ENCODE measurements around the gene TNN. TPM values are rescaled to one million over a fixed set of nuclear protein-coding genes. Genes with fewer than 3 reads are reported as not detected.
"Not testable (repeated sequence)": the region's sequence is repeated elsewhere in the genome, so short reads cannot be mapped to it uniquely, and the experiment has no call there.

TNN gene
- total RNA-seq (not detected), polyA plus RNA-seq (not detected), total RNA-seq (not detected)

GRCh38 chr1:175067362-175068106, at the start of gene TNN:
TSS of gene TNN (plus strand) at chr1:175067833. CDS start at chr1:175077419, 9,586 bp downstream.
- Mint-ChIP-seq H3K9me3 (no peaks in the 10 kb centered on the region), H3K27ac (no peak within 1 kb of the TSS), H3K36me3 (no peaks in the 10 kb centered on the region), H3K4me3 (no peak within 1 kb of the TSS), H3K4me1 (peaks cover 0 to 15% (median 6%) of the 10 kb centered on the region in 7 donors), H3K27me3 (peaks cover 4 to 34% (median 14%) of the 10 kb centered on the region in 5 donors)
- Histone ChIP-seq H3K27ac (ENCODE audit: low read depth, low read length) (no peak within 1 kb of the TSS), H3K4me1 (ENCODE audit: control insufficient read depth in 2 of 2, insufficient read depth in 2 of 2, low read length in 2 of 2) (no peaks in the 10 kb centered on the region), H3K4me3 (ENCODE audit: low read length) (no peak within 1 kb of the TSS), H3K9me3 (ENCODE audit: control insufficient read depth in 2 of 3, low read length in 3 of 3) (no peaks in the 10 kb centered on the region), H3K36me3 (ENCODE audit: control insufficient read depth in 2 of 3, insufficient read depth in 3 of 3, low read length in 3 of 3) (no peaks in the 10 kb centered on the region), H3K27me3 (ENCODE audit: control insufficient read depth in 2 of 2, insufficient read depth in 2 of 2, low read length in 2 of 2) (no peaks in the 10 kb centered on the region)
- intact Hi-C loops (cut with micrococcal nuclease) = no loop called here
- ATAC-seq (no peak), DNase-seq (no peak)
- ChIA-PET CTCF (no interaction called here), POLR2A (no interaction called here)

DNA sequence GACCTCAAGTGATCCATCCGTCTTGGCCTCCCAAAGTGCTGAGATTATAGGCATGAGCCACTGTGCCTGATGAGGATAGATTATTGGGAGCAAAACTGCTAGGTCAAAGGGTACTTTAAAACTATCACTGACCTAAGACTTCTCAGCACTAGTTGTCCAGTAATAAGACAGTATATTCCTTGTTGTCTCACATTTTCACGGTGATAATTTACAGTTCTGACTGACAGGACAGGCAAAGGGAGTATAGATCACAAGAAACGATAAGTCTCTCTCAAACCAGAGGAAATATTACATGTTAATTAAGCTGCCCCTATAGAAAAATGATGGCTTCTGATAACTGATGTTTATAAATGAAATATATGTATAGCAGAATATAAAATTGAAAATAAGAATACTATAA, 48.1 kb upstream of the TNN start:
- Histone ChIP-seq H3K4me1 (ENCODE audit: control insufficient read depth in 2 of 2, insufficient read depth in 2 of 2, low read length in 2 of 2) (peaks cover 6 to 12% of the 10 kb centered on the region in 2 donors), H3K4me3 (ENCODE audit: low read length) (no peak overlapping the region), H3K27ac (ENCODE audit: low read depth, low read length) (no peak overlapping the region), H3K9me3 (ENCODE audit: control insufficient read depth in 2 of 3, low read length in 3 of 3) (no peaks in the 10 kb centered on the region), H3K36me3 (ENCODE audit: control insufficient read depth in 2 of 3, insufficient read depth in 3 of 3, low read length in 3 of 3) (peaks cover 7 to 43% (median 10%) of the 10 kb centered on the region in 3 experiments), H3K27me3 (ENCODE audit: control insufficient read depth in 2 of 2, insufficient read depth in 2 of 2, low read length in 2 of 2) (no peaks in the 10 kb centered on the region)
- no peaks in the 10 kb centered on the region for H3K27me3 Mint-ChIP-seq
- DNase-seq = no peak
- intact Hi-C loops (cut with micrococcal nuclease) = no loop called here
- no peak overlapping the region for H3K4me3 Mint-ChIP-seq
- H3K4me1 Mint-ChIP-seq = peaks cover 32 to 41% (median 38%) of the 10 kb centered on the region in 7 donors
- ChIA-PET POLR2A (interaction anchor here (2.3 kb wide), 1 partner anchor 19 kb away, joined by 7 read pairs; no protein-coding TSS in a partner anchor), CTCF (interaction anchor here (0.6 kb wide), 1 partner anchor 20 kb away, joined by 3 read pairs; no protein-coding TSS in a partner anchor)
- peak overlapping the region in 1 of 9 donors; percentile 27 for H3K27ac Mint-ChIP-seq
- peaks cover 0 to 4% (median 0%) of the 10 kb centered on the region in 11 donors for H3K9me3 Mint-ChIP-seq
- no peak for ATAC-seq
- H3K36me3 Mint-ChIP-seq = peaks cover 4 to 21% (median 7%) of the 10 kb centered on the region in 5 donors

DNA sequence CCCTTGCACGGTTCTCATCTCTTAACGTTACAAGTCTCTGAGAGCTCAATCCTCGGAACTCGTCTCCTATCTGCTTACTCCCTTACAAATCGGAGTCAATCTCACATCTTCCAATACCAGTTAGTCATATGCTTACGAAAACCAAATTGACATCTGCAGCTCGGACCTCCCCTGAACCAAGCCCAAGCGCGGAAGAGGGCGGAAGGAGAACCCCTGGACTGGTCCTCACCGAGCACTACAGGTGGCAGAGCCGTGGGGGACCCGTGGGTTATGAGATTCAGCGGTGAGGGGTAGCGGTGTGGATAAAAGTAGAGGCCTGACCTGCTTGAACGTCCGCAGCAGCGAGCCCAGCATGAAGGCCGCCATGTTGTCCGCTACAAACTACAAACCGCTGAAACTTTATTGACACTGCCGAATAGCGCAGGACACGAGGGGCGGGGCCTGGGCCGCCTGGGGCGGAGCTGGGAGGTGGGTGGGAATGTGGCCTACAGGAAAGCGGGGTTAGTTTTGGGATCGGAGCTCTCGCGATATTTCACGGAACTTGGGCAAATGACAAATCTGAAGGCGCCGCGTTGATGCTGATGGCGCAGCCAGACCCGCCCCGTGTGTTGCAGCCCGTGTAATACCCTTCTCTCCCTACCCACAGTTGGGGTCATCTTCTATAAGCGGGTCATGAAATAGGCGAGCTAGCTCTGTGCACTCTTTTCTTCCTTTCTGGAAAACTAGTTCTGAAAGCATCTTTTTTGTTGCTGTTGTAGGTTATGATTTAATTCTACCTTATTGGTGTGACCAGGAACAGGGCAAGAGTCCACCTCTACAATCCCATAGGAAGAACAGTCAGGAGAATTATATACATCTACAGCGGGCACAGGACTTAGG, 44.4 kb upstream of the TNN start, which contains the start of gene MRPS14:
MRPS14 (minus strand) TSS at position 383 of the 879 bp plus-strand sequence; CDS start at position 366, 17 bp downstream.
- ChIA-PET POLR2A (interaction anchor here (0.6 to 5.8 kb wide), 29 partner anchors 9 to 1547 kb away, joined by 3 to 185 read pairs (median 4); partner anchors contain the start of genes CACYBP, RABGAP1L and ZBTB37), CTCF (interaction anchor here (0.9 to 1.9 kb wide), 3 partner anchors 20 to 102 kb away, joined by 3 to 22 read pairs (median 4); partner anchors contain the start of gene CACYBP)
- H3K36me3 ChIP-seq (ENCODE audit: control insufficient read depth in 2 of 3, insufficient read depth in 3 of 3, low read length in 3 of 3) = peaks cover 0 to 6% (median 0%) of the 10 kb centered on the region in 3 experiments
- ATAC-seq (peak; percentile 97), DNase-seq (peak; percentile 93 to 98 (median 97))
- Mint-ChIP-seq H3K9me3 (peaks cover 0 to 8% (median 0%) of the 10 kb centered on the region in 11 donors), H3K27ac (peak within 1 kb of the TSS; percentile 84 to 98 (median 90)), H3K27me3 (no peaks in the 10 kb centered on the region), H3K36me3 (peaks cover 0 to 7% (median 0%) of the 10 kb centered on the region in 5 donors), H3K4me3 (peak within 1 kb of the TSS; percentile 86 to 97 (median 92)), H3K4me1 (peaks cover 23 to 47% (median 36%) of the 10 kb centered on the region in 7 donors)
- intact Hi-C loops (cut with micrococcal nuclease) = loop anchor here (1.0 to 10.0 kb wide), 18 partner anchors 24 to 1546 kb away; partner anchors contain the start of genes CACYBP (in 2 of the 2), CENPL (in 2 of the 2), COP1 (in 2 of the 2) and DARS2 (in 2 of the 2)
- H3K4me3 ChIP-seq (ENCODE audit: low read length) = peak within 1 kb of the TSS; percentile 86
- no peaks in the 10 kb centered on the region for H3K9me3 ChIP-seq (ENCODE audit: control insufficient read depth in 2 of 3, low read length in 3 of 3)
- H3K4me1 ChIP-seq (ENCODE audit: control insufficient read depth in 2 of 2, insufficient read depth in 2 of 2, low read length in 2 of 2) = peaks cover 6 to 12% of the 10 kb centered on the region in 2 donors
- H3K27ac ChIP-seq (ENCODE audit: low read depth, low read length) = peak within 1 kb of the TSS; percentile 92
- H3K27me3 ChIP-seq (ENCODE audit: control insufficient read depth in 2 of 2, insufficient read depth in 2 of 2, low read length in 2 of 2) = no peaks in the 10 kb centered on the region

DNA sequence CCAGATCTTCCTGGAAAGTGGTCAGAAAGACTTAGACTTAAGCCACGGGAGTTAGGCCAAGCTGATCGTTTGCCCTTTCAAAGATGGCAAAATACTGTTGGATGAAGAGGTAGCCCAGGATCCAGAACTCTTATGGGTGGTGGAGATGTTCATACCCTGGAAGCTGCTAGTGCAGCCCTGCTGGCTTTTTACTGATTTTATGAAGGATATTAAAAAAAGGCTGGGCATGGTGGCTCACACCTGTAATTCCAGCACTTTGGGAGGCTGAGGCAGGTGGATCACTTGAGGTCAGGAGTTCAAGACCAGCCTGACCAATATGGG, 43.8 kb upstream of the TNN start:
- POLR2A ChIA-PET = interaction anchor here (0.6 to 5.8 kb wide), 24 partner anchors 8 to 1548 kb away, joined by 3 to 185 read pairs (median 4); partner anchors contain the start of genes CACYBP, RABGAP1L and ZBTB37
- H3K4me3 ChIP-seq (ENCODE audit: low read length) = peak overlapping the region; percentile 86

DNA sequence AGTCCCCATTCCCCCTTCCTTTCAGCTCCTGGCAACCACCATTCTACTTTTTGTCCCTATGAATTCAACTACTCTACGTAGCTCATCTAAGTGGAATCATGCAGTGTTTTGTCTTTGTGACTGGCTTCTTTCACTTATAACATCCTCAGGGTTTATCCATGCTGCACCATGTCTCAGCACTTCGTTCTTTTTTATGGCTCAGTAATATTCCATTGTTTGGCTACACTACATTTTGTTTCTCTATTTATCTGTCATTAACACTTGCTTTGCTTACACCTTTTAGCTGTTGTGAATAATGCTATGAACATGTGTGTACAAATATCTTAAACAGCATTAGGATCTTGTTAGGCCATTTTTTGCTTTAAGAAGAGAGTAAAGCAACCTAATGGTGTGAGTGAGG, 42.9 kb upstream of the TNN start:
- Histone ChIP-seq H3K27me3 (ENCODE audit: control insufficient read depth in 2 of 2, insufficient read depth in 2 of 2, low read length in 2 of 2) (no peaks in the 10 kb centered on the region), H3K27ac (ENCODE audit: low read depth, low read length) (no peak overlapping the region), H3K4me3 (ENCODE audit: low read length) (no peak overlapping the region), H3K4me1 (ENCODE audit: control insufficient read depth in 2 of 2, insufficient read depth in 2 of 2, low read length in 2 of 2) (peaks cover 6 to 15% of the 10 kb centered on the region in 2 donors), H3K9me3 (ENCODE audit: control insufficient read depth in 2 of 3, low read length in 3 of 3) (no peaks in the 10 kb centered on the region), H3K36me3 (ENCODE audit: control insufficient read depth in 2 of 3, insufficient read depth in 3 of 3, low read length in 3 of 3) (peaks cover 0 to 4% (median 0%) of the 10 kb centered on the region in 3 experiments)
- CTCF ChIA-PET = interaction anchor here (1.9 kb wide), 1 partner anchor 25 kb away, joined by 22 read pairs; the partner anchor contains the start of gene CACYBP
- peaks cover 23 to 50% (median 39%) of the 10 kb centered on the region in 7 donors for H3K4me1 Mint-ChIP-seq
- H3K4me3 Mint-ChIP-seq = peak overlapping the region; percentile 39 to 90 (median 70)
- ATAC-seq = no peak
- H3K9me3 Mint-ChIP-seq = peaks cover 0 to 8% (median 0%) of the 10 kb centered on the region in 11 donors
- H3K27me3 Mint-ChIP-seq = no peaks in the 10 kb centered on the region
- POLR2A ChIA-PET = interaction anchor here (0.6 to 5.8 kb wide), 6 partner anchors 21 to 1549 kb away, joined by 3 to 185 read pairs (median 4); partner anchors contain the start of gene CACYBP
- peak overlapping the region; percentile 58 to 98 (median 89) for H3K27ac Mint-ChIP-seq
- intact Hi-C loops (cut with micrococcal nuclease) = loop anchor here (5.0 to 10.0 kb wide), 3 partner anchors 1002 to 1310 kb away; partner anchors contain the start of genes COP1 (in 1 of the 2), KLHL20 (in 1 of the 2) and RC3H1 (in 1 of the 2)
- H3K36me3 Mint-ChIP-seq = peaks cover 0 to 5% (median 0%) of the 10 kb centered on the region in 5 donors
- DNase-seq = no peak

More for the DNA sequence above, 43.8 kb upstream of the TNN start:
- CTCF ChIA-PET = interaction anchor here (0.9 to 1.9 kb wide), 2 partner anchors 24 to 101 kb away, joined by 3 to 22 read pairs; partner anchors contain the start of gene CACYBP
- ATAC-seq; H3K9me3 ChIP-seq (ENCODE audit: control insufficient read depth in 2 of 3, low read length in 3 of 3); H3K36me3 Mint-ChIP-seq; H3K9me3 Mint-ChIP-seq; H3K36me3 ChIP-seq (ENCODE audit: control insufficient read depth in 2 of 3, insufficient read depth in 3 of 3, low read length in 3 of 3); DNase-seq; H3K27me3 ChIP-seq (ENCODE audit: control insufficient read depth in 2 of 2, insufficient read depth in 2 of 2, low read length in 2 of 2); H3K27me3 Mint-ChIP-seq: not testable (repeated sequence)
- peak overlapping the region; percentile 84 to 98 (median 90) for H3K27ac Mint-ChIP-seq
- Histone ChIP-seq H3K4me1 (ENCODE audit: control insufficient read depth in 2 of 2, insufficient read depth in 2 of 2, low read length in 2 of 2) (peaks cover 6 to 12% of the 10 kb centered on the region in 2 donors), H3K27ac (ENCODE audit: low read depth, low read length) (peak overlapping the region; percentile 92)
- H3K4me1 Mint-ChIP-seq = peaks cover 23 to 45% (median 36%) of the 10 kb centered on the region in 7 donors
- peak overlapping the region; percentile 86 to 97 (median 92) for H3K4me3 Mint-ChIP-seq
- intact Hi-C loops (cut with micrococcal nuclease) = loop anchor here (1.0 to 10.0 kb wide), 18 partner anchors 25 to 1547 kb away; partner anchors contain the start of genes CACYBP (in 2 of the 2), CENPL (in 2 of the 2), COP1 (in 2 of the 2) and DARS2 (in 2 of the 2)
